ENCODE measurements around the gene CSMD2. TPM values are rescaled to one million over a fixed set of nuclear protein-coding genes. Genes with fewer than 3 reads are reported as not detected.
"Not testable (repeated sequence)": the region's sequence is repeated elsewhere in the genome, so short reads cannot be mapped to it uniquely, and the experiment has no call there.

Gene CSMD2
- 0.52 TPM for total RNA-seq

DNA sequence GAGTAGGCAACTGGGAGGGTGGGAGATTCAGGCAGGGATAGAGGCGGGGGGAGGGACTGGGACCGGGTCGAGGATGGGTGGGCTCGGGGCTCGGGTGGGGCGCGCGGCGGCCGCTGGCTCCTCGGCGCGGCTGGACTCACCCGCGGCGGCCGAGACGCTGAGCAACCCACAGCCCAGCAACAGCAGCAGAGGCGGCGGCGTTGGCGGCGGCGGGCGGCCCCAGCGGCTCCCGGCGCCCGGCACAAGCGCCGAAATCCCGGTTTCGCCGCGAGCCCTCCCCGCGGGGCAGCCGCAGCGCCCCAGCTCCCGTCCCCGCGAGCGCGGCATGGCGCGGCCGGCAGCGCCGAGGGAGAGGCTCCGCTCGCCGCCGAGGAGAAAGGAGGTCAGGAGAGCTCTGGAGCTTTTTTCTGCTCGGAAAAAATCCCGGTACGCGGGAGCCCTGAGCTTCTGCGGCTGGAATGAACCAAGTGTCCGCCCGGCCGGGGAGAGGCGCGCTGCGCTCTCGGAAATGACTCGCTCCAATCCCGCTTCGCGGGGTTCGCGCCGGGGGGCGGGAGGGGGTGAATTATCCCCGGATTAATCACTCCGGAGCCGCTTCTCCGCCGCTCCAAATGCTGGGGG, at the start of gene CSMD2:
Gene CSMD2 (minus strand): TSS at position 460 of the 621 bp plus-strand sequence. CDS start 133 bp downstream, at position 327.
- Histone ChIP-seq H3K27me3 (ENCODE audit: control insufficient read depth in 3 of 3, insufficient read depth in 3 of 3, low read length in 3 of 3) (peaks cover 29 to 57% (median 49%) of the 10 kb centered on the region in 3 donors), H3K27ac (ENCODE audit: low read depth, low read length) (no peak within 1 kb of the TSS), H3K4me1 (ENCODE audit: control insufficient read depth in 3 of 3, insufficient read depth in 3 of 3, low read length in 3 of 3) (peaks cover 18 to 26% (median 19%) of the 10 kb centered on the region in 3 donors), H3K4me3 (ENCODE audit: low read length in 3 of 3) (peak within 1 kb of the TSS; percentile 23 to 45 (median 43)), H3K9ac (ENCODE audit: low read depth in 1 of 3, low read length in 3 of 3) (peak within 1 kb of the TSS in 1 of 3 donors; percentile 33), H3K36me3 (ENCODE audit: control insufficient read depth in 3 of 3, insufficient read depth in 3 of 3, low read length in 3 of 3) (no peaks in the 10 kb centered on the region), H3K9me3 (ENCODE audit: control insufficient read depth in 3 of 3, low read length in 3 of 3) (no peaks in the 10 kb centered on the region)

DNA sequence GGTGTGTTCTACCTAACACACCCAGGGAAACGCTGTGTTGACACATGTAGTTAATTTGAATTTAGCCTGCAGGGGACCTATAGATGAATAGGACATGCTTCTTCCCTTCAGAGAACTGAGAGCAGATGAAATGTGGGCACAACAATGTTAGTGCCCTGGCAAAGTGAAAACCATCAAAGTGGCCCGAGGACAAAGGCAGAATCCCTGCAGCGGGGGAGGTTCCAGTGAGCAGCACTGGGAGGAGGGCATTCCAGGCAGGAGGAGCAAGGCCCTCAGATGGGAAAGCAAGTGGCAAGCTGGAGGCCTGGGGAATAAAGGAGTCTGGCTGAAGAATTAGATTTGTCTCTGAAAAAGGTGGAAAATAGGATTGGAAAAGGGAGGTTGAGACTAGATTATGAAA, 48.9 kb upstream of the CSMD2 start:
- Histone ChIP-seq H3K4me1 (ENCODE audit: control insufficient read depth in 3 of 3, insufficient read depth in 3 of 3, low read length in 3 of 3) (no peaks in the 10 kb centered on the region), H3K27me3 (ENCODE audit: control insufficient read depth in 3 of 3, insufficient read depth in 3 of 3, low read length in 3 of 3) (peaks cover 0 to 11% (median 3%) of the 10 kb centered on the region in 3 donors), H3K9ac (ENCODE audit: low read depth in 1 of 3, low read length in 3 of 3) (no peak overlapping the region)

DNA sequence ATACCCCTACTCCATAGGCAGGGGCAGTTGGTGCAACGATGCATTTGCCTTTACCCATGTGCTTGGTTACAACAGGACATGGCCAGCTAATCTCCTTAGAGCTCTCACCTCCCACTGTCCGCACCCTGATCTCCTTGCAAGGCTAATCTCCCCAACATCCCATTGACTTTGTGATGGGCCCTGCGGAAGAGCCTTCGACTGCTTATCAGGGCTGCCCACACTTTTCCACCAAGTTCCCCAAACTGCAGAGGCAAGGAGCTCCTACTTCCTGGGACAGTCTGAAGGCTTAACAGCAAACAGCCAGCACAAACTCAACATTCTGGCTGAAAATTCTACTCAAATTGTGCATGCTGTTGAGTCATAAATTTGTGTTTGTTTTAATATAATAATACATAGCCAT, 47.6 kb upstream of the CSMD2 start:
- H3K9me3 ChIP-seq (ENCODE audit: control insufficient read depth in 3 of 3, low read length in 3 of 3): no peaks in the 10 kb centered on the region
- no peak overlapping the region for H3K27ac ChIP-seq (ENCODE audit: low read depth, low read length)
- no peaks in the 10 kb centered on the region for H3K36me3 ChIP-seq (ENCODE audit: control insufficient read depth in 3 of 3, insufficient read depth in 3 of 3, low read length in 3 of 3)
- no peaks in the 10 kb centered on the region for H3K4me1 ChIP-seq (ENCODE audit: control insufficient read depth in 3 of 3, insufficient read depth in 3 of 3, low read length in 3 of 3)
- peaks cover 0 to 11% (median 3%) of the 10 kb centered on the region in 3 donors for H3K27me3 ChIP-seq (ENCODE audit: control insufficient read depth in 3 of 3, insufficient read depth in 3 of 3, low read length in 3 of 3)
- no peak overlapping the region for H3K9ac ChIP-seq (ENCODE audit: low read depth in 1 of 3, low read length in 3 of 3)
- no peak overlapping the region for H3K4me3 ChIP-seq (ENCODE audit: low read length in 3 of 3)

More for the DNA sequence above, 48.9 kb upstream of the CSMD2 start:
- Histone ChIP-seq H3K9me3 (ENCODE audit: control insufficient read depth in 3 of 3, low read length in 3 of 3) (no peaks in the 10 kb centered on the region), H3K36me3 (ENCODE audit: control insufficient read depth in 3 of 3, insufficient read depth in 3 of 3, low read length in 3 of 3) (no peaks in the 10 kb centered on the region), H3K4me3 (ENCODE audit: low read length in 3 of 3) (no peak overlapping the region), H3K27ac (ENCODE audit: low read depth, low read length) (no peak overlapping the region)

DNA sequence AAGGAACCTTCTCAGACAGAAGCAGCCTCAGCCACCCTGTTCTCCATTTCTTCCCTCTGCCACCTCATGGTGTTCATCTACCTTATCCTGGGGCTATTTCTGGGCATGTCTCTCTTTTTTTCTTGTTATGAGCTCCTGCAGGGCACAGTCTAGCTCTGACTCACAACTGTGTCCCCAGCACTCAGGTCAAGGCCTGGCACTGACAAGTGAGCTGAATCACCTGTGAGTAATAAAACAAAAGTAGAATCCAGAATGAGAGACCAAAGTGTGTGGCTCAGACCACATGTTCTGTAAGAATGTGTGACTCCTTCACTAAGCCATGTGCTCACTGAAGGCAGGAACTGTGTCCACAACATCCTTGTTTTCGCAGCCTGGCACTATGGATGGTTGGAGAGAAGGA, 34.9 kb upstream of the CSMD2 start:
- no peaks in the 10 kb centered on the region for H3K36me3 ChIP-seq (ENCODE audit: control insufficient read depth in 3 of 3, insufficient read depth in 3 of 3, low read length in 3 of 3)
- no peaks in the 10 kb centered on the region for H3K27me3 ChIP-seq (ENCODE audit: control insufficient read depth in 3 of 3, insufficient read depth in 3 of 3, low read length in 3 of 3)
- H3K9ac ChIP-seq (ENCODE audit: low read depth in 1 of 3, low read length in 3 of 3): no peak overlapping the region
- H3K9me3 ChIP-seq (ENCODE audit: control insufficient read depth in 3 of 3, low read length in 3 of 3): no peaks in the 10 kb centered on the region
- H3K27ac ChIP-seq (ENCODE audit: low read depth, low read length): no peak overlapping the region
- H3K4me1 ChIP-seq (ENCODE audit: control insufficient read depth in 3 of 3, insufficient read depth in 3 of 3, low read length in 3 of 3): peaks cover 0 to 2% (median 0%) of the 10 kb centered on the region in 3 donors
- no peak overlapping the region for H3K4me3 ChIP-seq (ENCODE audit: low read length in 3 of 3)

DNA sequence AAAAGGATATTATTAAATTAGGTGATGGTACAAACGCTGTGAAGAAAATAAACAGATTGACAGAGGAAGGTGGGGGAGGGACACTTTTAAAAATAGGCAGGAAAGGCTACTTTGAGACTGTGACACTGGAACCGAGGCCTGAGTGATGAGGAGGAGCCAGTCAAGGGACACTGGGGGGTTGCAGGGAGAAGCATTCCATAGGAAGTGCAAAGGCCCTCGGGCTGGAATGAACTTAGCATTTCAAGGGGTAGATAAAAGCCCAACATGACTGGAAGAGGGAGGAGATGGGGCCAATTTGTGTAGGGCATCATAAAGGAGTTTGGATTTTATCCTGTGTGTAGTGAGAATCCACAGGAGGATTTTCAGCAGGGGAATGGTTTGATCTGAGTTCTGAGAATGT, 27.6 kb upstream of the CSMD2 start:
- no peak overlapping the region for H3K4me3 ChIP-seq (ENCODE audit: low read length in 3 of 3)
- peaks cover 0 to 7% (median 0%) of the 10 kb centered on the region in 3 donors for H3K9me3 ChIP-seq (ENCODE audit: control insufficient read depth in 3 of 3, low read length in 3 of 3)
- H3K9ac ChIP-seq (ENCODE audit: low read depth in 1 of 3, low read length in 3 of 3): no peak overlapping the region
- H3K27me3 ChIP-seq (ENCODE audit: control insufficient read depth in 3 of 3, insufficient read depth in 3 of 3, low read length in 3 of 3): peaks cover 0 to 10% (median 3%) of the 10 kb centered on the region in 3 donors
- no peaks in the 10 kb centered on the region for H3K36me3 ChIP-seq (ENCODE audit: control insufficient read depth in 3 of 3, insufficient read depth in 3 of 3, low read length in 3 of 3)
- no peak overlapping the region for H3K27ac ChIP-seq (ENCODE audit: low read depth, low read length)
- no peaks in the 10 kb centered on the region for H3K4me1 ChIP-seq (ENCODE audit: control insufficient read depth in 3 of 3, insufficient read depth in 3 of 3, low read length in 3 of 3)

DNA sequence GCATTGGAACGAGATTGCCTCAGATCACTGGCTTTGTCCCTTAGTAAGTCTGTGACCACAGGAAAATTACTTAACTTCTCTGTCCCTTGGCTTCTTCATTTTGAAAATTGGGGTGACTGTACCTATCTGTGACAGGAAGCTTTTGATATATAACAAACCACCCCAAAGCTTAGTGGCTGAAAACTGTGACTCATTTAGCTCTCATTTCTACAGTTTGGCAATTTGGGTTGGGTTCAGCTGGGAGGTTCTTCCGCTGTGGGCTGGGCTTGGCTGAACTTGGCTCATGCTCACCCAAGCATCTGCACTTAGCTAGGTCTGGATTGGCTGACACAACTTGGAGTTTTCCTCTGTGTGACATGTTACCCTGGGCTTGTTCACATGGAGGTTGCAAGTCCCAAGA, 25.7 kb upstream of the CSMD2 start:
- Histone ChIP-seq H3K27me3 (ENCODE audit: control insufficient read depth in 3 of 3, insufficient read depth in 3 of 3, low read length in 3 of 3) (peaks cover 3 to 18% (median 7%) of the 10 kb centered on the region in 3 donors), H3K4me3 (ENCODE audit: low read length in 3 of 3) (no peak overlapping the region), H3K36me3 (ENCODE audit: control insufficient read depth in 3 of 3, insufficient read depth in 3 of 3, low read length in 3 of 3) (no peaks in the 10 kb centered on the region), H3K27ac (ENCODE audit: low read depth, low read length) (no peak overlapping the region), H3K9ac (ENCODE audit: low read depth in 1 of 3, low read length in 3 of 3) (no peak overlapping the region), H3K4me1 (ENCODE audit: control insufficient read depth in 3 of 3, insufficient read depth in 3 of 3, low read length in 3 of 3) (no peaks in the 10 kb centered on the region), H3K9me3 (ENCODE audit: control insufficient read depth in 3 of 3, low read length in 3 of 3) (peaks cover 0 to 7% (median 0%) of the 10 kb centered on the region in 3 donors)

DNA sequence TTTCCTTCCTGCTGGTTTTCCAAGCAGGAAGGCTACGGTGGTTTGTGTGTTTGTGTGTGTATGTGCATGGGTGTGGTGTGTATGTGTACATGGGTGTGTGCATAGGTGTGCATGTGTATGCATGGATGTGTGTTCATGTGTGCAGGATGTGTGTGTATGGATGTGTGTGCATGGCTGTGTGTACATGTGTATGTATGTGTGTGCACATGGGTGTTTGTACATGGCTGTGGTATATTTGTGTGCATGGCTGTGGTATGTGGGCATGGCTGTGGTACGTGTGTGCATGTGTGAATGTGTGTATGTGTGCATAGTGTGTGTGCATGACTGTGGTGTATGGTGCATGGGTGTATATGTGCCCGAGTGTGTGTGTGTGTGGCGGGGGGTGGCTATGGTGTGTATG, 24.0 kb upstream of the CSMD2 start:
- Histone ChIP-seq H3K36me3 (ENCODE audit: control insufficient read depth in 3 of 3, insufficient read depth in 3 of 3, low read length in 3 of 3) (no peaks in the 10 kb centered on the region), H3K9me3 (ENCODE audit: control insufficient read depth in 3 of 3, low read length in 3 of 3) (peaks cover 0 to 7% (median 0%) of the 10 kb centered on the region in 3 donors), H3K9ac (ENCODE audit: low read depth in 1 of 3, low read length in 3 of 3) (no peak overlapping the region), H3K27ac (ENCODE audit: low read depth, low read length) (no peak overlapping the region), H3K27me3 (ENCODE audit: control insufficient read depth in 3 of 3, insufficient read depth in 3 of 3, low read length in 3 of 3) (peaks cover 3 to 18% (median 12%) of the 10 kb centered on the region in 3 donors), H3K4me3 (ENCODE audit: low read length in 3 of 3) (no peak overlapping the region), H3K4me1 (ENCODE audit: control insufficient read depth in 3 of 3, insufficient read depth in 3 of 3, low read length in 3 of 3) (no peaks in the 10 kb centered on the region)

DNA sequence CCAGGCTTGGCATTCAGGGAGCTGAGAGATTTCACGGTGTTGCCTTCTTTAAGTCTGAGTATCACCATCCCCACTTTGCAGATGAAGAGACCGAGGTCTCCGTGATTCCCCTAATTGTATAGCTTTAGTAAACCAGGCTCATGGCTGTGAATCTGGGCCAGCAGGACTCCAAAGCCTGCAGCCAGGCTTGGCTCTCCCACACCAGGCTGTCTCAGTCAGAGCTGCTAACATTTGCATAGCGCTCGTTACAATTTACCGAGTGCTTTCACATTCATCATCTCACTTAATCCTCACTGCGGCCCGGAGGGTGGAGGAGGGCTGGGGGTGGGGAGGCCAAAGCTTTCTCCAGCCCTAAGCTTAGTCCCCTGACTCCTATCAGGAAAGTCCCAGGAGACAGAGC, 23.4 kb upstream of the CSMD2 start:
- Histone ChIP-seq H3K4me3 (ENCODE audit: low read length in 3 of 3) (no peak overlapping the region), H3K27me3 (ENCODE audit: control insufficient read depth in 3 of 3, insufficient read depth in 3 of 3, low read length in 3 of 3) (peaks cover 3 to 18% (median 12%) of the 10 kb centered on the region in 3 donors), H3K36me3 (ENCODE audit: control insufficient read depth in 3 of 3, insufficient read depth in 3 of 3, low read length in 3 of 3) (no peaks in the 10 kb centered on the region), H3K27ac (ENCODE audit: low read depth, low read length) (no peak overlapping the region), H3K4me1 (ENCODE audit: control insufficient read depth in 3 of 3, insufficient read depth in 3 of 3, low read length in 3 of 3) (no peaks in the 10 kb centered on the region), H3K9ac (ENCODE audit: low read depth in 1 of 3, low read length in 3 of 3) (no peak overlapping the region), H3K9me3 (ENCODE audit: control insufficient read depth in 3 of 3, low read length in 3 of 3) (peaks cover 0 to 7% (median 0%) of the 10 kb centered on the region in 3 donors)

DNA sequence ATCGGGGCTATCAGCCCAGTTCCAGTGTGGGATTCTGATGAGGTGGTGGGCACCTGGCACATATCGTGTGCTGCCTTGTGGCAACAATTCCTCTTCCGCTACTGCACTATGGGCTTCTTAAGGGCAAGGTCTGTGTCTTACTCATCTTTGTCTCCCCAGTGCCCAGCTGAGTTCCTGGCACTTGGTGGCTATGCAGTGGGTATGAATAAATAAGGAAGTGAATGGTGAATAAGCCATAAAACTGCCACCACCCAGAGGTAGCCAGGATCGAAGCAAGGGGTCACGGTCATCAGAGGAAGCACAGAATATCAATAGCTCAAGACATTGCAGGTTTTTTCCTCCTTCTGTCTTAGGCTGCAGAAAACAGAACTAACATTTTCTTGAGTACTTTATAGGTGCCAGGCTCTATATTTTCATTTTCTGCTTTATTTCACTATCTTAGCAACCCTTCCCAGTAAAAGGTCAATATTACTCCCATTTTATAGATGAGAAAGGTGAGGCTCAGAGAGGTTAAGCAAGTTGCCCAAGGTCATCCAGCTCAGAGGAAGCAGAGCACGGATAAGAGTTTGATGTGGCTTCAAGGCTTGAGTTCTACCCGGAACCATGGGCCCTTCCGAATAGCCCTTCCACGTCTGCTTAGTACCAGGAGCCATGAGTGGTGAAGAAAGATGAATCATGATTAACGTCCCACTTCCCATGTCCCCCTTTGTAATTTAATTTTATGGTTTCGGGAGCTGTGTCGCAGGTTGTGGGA, 21.9 kb upstream of the CSMD2 start:
- H3K9me3 ChIP-seq (ENCODE audit: control insufficient read depth in 3 of 3, low read length in 3 of 3): peaks cover 0 to 7% (median 0%) of the 10 kb centered on the region in 3 donors
- no peak overlapping the region for H3K4me3 ChIP-seq (ENCODE audit: low read length in 3 of 3)
- no peaks in the 10 kb centered on the region for H3K36me3 ChIP-seq (ENCODE audit: control insufficient read depth in 3 of 3, insufficient read depth in 3 of 3, low read length in 3 of 3)
- H3K4me1 ChIP-seq (ENCODE audit: control insufficient read depth in 3 of 3, insufficient read depth in 3 of 3, low read length in 3 of 3): no peaks in the 10 kb centered on the region
- peaks cover 3 to 18% (median 14%) of the 10 kb centered on the region in 3 donors for H3K27me3 ChIP-seq (ENCODE audit: control insufficient read depth in 3 of 3, insufficient read depth in 3 of 3, low read length in 3 of 3)
- no peak overlapping the region for H3K9ac ChIP-seq (ENCODE audit: low read depth in 1 of 3, low read length in 3 of 3)
- no peak overlapping the region for H3K27ac ChIP-seq (ENCODE audit: low read depth, low read length)

DNA sequence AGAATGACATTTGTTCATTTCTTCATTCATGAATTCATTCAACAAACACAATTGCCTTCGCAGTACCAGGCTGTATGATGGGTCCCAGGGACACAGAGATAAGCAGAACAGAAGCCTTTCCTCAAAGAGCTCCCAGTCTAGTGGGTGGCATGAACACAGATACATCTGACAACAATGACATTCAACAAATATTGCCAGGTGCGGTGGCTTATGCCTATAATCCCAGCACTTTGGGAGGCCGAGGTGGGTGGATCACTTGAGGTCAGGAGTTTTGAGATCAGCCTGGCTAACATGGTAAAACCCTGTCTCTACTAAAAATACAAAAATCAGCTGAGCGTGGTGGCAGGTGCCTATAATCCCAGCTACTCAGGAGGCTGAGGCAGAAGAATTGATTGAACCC, 18.4 kb upstream of the CSMD2 start:
- H3K9me3 ChIP-seq (ENCODE audit: control insufficient read depth in 3 of 3, low read length in 3 of 3); H3K4me3 ChIP-seq (ENCODE audit: low read length in 3 of 3); H3K4me1 ChIP-seq (ENCODE audit: control insufficient read depth in 3 of 3, insufficient read depth in 3 of 3, low read length in 3 of 3); H3K9ac ChIP-seq (ENCODE audit: low read depth in 1 of 3, low read length in 3 of 3); H3K27ac ChIP-seq (ENCODE audit: low read depth, low read length); H3K36me3 ChIP-seq (ENCODE audit: control insufficient read depth in 3 of 3, insufficient read depth in 3 of 3, low read length in 3 of 3): not testable (repeated sequence)
- peaks cover under 1 to 23% (median 19%) of the 10 kb centered on the region in 3 donors for H3K27me3 ChIP-seq (ENCODE audit: control insufficient read depth in 3 of 3, insufficient read depth in 3 of 3, low read length in 3 of 3)

Data from skeletal muscle tissue (tissue), 4 donors.